ENCODE results near the gene LMBR1.
"Not testable (repeated sequence)": the region's sequence is repeated elsewhere in the genome, so short reads cannot be mapped to it uniquely, and the experiment has no call there.

The LMBR1 gene, protein sequence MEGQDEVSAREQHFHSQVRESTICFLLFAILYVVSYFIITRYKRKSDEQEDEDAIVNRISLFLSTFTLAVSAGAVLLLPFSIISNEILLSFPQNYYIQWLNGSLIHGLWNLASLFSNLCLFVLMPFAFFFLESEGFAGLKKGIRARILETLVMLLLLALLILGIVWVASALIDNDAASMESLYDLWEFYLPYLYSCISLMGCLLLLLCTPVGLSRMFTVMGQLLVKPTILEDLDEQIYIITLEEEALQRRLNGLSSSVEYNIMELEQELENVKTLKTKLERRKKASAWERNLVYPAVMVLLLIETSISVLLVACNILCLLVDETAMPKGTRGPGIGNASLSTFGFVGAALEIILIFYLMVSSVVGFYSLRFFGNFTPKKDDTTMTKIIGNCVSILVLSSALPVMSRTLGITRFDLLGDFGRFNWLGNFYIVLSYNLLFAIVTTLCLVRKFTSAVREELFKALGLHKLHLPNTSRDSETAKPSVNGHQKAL

DNA sequence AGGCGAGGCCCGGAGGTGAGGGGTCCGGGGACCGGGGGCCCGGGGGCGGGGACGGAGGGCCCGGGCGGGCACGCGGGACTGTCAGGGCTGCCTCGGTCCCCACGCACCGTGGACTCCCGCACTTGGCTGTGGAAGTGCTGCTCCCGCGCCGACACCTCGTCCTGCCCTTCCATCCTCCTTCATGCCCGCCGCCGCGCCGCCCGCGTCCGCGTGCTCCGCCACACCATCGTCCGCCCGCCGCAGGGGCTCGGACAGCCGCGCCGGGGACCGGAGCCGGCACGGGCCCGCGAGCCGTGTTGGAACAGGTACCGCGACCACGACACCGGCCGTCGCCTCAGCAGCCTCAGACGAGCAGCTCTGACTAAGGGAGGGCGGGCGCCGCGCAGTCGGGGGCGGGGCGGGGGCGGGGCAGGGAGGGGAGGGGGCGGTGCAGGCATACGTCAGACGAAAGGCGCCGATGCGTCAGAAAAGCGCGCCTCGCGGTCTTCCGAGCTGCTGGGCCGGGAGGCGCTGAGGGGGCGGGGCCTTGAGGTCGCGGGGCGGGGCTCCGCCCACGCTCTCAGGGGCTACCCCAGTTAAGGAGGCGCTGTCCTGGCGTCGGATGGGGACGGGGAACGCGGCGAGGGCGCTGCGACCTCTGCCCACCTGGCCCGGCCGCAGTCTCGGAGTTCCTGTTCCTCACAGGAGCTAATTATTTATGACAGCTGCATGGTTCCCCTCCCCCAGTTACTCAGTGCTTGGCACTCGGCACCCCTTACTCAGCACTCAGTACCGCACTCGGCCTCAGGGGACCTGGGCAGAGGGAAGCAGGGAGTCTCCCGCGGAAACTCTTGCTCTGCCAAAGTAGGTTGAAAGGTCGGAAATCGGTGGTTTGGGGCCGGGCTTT is at the start of gene LMBR1:
LMBR1 (minus strand) TSS at position 363 of the 886 bp plus-strand sequence; CDS start at position 173, 190 bp downstream.
- FAIRE-seq = no peak

DNA sequence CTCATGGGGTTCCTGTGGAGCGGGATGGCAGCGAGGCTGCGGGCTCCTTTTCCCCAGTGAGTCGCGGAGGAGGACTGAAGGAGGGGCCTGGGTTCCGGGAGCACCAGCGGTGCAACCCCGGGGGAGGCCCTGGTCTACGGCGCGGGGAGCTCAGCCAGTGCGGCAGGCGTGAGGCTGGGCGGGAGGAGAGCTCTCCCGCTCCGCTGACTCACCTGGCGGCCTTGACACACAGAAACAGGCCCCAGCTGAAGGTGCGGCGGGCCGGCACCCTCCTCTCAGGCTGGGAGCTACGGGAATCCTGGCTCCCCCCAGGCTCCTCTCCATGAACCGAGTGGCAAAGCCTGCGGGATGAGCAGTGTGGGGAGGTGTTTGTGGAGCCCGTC is 49.7 kb upstream of the LMBR1 start:
- no peak for FAIRE-seq

DNA sequence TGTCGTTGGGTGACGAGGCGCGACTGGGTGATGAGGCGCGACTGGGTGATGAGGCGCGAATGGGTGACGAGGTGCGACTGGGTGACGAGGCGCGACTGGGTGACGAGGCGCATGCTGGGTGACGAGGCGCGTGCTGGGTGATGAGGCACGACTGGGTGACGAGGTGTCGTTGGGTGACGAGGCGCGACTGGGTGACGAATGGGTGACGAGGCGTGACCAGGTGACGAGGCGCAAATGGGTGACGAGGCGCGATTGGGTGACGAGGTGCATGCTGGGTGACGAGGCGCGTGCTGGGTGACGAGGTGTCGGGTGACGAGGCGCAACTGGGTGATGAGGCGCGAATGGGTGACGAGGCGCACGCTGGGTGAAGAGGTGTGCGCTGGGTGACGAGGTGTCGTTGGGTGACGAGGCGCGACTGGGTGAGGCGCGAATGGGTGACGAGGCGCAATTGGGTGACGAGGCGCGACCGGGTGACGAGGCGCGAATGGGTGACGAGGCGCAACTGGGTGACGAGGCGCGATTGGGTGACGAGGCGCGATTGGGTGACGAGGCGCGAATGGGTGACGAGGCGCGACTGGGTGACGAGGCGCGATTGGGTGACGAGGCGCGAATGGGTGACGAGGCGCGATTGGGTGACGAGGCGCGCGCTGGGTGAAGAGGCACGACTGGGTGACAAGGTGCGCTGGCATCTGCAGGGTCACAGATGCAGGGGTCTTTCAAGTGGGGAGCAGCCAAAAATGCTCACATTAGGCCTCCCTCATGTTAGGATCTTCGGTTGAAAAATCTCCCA is 48.6 kb upstream of the LMBR1 start:
- FAIRE-seq = no peak

DNA sequence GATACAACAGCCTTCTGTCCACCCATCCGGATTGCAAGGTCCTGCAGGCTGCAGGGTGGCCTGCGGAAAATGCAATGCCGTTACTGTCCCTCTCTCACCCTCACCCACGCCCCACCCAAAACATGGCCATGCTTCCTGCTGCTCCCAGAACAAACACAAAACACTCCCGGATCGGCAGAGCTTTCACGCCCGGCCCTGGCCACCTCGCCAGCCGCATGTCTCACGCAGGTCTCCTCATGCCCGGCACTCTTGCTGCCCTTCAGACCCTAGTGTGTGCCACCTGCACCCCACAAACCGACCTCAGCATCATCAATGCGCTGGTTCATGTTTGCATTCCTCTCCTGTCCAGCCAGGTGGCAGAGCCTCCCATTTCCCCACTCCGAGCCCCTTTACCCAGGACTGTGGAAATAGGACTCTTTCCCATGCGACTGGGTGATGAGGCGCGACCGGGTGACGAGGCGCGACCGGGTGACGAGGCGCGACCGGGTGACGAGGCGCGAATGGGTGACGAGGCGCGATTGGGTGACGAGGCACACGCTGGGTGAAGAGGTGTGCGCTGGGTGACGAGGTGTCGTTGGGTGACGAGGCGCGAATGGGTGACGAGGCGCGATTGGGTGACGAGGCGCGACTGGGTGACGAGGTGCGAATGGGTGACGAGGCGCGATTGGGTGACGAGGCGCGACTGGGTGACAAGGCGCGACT is 47.6 kb upstream of the LMBR1 start:
- FAIRE-seq = no peak

DNA sequence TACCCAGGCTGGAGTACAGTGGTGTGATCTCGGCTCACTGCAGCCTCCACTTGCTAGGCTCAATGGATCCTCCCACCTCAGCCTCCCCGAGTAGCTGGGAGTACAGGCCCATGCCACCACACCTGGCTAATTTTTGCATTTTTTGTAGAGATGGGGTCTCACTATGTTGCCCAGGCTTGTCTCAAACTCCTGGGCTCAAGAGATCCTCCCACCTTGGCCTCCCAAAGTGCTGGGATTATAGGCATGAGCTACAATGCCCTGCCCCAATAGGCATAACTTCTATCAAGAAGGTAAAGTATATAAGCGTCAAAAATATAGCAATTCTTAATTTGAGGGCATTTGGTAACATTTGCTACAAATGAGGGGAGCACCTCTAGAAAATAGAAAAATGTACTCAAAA is 43.8 kb upstream of the LMBR1 start:
- FAIRE-seq = not testable (repeated sequence)

DNA sequence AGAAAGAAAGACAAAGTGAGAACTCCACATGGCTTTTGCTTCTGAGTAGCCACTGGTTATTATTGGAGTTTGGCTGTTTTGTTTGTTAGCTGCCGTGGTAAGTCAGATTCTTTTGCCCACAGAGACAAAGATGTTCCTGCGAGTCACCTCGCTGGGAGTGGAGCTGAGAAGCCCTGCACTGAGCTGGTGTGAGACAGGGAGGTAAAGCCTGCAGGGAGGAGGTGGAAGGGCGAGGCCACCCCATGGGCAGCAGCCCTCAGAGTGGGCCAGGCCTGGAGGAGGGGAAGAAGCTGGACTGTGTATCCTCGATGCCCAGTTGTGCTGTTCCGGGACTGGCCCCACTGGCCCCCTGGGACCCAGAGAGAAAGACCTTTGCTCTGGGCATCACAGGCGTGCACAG is 42.3 kb upstream of the LMBR1 start:
- no peak for FAIRE-seq

DNA sequence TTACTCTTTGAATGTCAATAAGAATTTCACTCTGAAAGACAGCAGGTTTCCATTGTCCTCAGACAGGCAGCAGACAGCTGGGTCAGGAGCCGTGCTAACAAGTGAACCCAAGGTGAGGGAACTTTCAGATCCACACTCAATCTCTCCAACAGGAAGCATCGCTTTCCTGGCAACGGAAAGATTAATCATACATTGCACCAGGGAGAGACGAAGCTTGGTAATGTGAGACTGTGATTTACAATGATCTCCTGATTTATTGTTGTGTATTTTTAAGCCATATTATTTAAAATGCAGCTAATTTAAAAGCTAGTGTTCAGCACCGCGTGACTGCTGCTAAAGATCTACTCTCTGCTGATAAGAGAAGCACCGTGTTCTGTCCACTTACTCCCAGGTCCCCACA is 39.0 kb upstream of the LMBR1 start:
- FAIRE-seq = no peak

DNA sequence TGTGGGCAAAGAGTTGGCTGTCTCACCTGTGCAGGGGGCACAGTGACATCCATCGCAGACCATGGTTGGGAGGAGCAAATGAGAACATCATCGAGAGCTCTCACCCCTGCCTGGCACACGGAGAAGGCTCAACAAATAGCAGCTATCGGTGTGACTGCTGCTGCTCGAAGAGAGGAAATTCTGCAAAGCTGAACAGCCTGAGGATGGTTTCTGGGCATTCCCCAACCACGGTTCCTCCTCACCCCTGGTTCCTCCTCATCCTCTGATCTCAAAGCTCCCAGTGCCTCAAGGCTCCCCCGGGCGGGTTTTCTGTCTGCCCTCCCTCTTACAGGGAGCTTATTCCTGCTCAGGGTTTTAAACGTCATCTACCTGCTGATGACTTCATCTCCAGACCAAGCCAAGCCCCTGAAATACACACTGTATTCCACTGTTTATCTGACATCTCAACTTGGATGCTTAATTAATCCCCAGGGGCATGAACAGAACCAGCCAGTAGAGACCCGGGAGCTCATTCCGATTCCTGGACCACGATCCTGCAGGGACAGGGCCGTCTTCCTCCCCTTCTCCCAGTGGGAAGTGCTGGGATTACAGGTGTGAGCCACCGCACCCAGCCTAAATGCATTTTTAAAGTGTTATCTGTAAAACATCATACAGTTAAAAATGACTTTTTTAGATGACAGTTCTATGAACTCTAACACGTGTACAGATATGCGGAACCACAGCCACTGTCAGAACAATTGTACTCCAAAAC is 37.0 kb upstream of the LMBR1 start:
- no peak for FAIRE-seq

DNA sequence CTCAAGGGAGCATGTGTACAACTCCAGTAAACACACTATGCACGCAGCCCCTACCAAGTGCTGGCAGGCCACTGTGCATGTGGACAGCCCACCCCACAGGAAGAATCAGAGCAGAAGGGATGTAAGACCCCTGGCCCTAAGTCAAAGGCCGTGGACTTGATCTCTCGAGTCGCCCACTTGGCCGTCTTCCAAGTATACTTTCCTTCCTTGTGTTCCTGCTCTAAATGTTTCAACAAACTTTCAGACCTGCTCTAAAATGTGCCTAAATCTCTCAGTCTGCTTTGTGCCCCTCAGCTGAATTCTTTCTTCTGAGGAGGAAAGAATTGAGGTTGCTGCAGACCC is 35.4 kb upstream of the LMBR1 start:
- FAIRE-seq = no peak

DNA sequence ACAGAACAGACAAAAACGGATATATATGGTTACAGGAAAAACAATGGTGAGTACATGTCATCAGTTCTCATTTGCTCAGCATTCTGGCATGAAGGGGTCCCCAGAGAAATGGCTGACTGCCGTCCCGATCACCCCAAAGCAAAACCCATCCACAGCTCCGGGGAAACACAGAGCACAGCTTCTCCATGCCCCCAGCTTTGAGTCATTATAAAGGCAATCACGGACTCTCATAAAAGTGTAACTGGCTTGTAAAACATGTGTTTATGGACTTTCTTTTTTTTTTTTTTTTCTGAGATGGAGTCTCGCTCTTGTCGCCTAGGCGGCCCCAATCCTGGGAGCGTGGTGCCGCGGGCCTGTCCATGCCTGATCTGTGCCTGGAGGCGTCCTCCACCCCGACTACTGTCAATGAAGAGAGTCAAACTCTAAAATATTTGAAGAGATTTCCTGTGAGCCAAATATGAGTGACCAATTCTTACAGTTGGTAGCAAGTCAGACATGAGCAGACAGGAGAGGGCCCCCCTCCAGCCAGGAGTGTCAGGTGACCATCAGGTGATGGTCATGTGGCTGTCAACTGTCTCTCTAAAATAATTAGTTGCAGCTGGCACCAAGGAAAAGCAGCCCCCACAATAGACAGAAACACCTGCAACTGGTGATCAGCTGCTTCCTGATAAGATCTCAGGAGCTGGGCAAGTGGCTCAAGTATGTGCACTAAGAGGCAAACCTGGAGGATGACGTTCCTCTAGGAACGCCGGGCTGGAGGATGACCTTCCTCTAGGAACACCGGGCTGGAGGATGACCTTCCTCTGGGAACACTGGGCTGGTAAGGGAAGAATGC is 34.8 kb upstream of the LMBR1 start:
- FAIRE-seq = no peak

DNA sequence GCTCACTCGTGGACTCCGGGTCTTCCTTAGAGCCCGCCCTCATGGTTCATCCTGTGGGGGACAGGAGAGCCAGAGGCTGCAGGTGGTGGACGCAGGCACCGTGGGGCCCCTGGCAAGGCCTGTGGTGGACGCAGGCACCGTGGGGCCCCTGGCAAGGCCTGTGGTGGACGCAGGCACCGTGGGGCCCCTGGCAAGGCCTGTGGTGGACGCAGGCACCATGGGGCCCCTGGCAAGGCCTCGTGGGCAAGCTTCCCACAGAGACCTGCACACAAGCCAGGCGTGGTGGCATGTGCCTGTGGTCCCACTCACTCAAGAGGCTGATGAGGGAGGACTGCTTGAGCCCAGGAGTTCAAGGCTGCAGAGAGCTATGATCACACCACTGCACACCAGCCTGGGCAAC is 32.8 kb upstream of the LMBR1 start:
- FAIRE-seq = not testable (repeated sequence)

DNA sequence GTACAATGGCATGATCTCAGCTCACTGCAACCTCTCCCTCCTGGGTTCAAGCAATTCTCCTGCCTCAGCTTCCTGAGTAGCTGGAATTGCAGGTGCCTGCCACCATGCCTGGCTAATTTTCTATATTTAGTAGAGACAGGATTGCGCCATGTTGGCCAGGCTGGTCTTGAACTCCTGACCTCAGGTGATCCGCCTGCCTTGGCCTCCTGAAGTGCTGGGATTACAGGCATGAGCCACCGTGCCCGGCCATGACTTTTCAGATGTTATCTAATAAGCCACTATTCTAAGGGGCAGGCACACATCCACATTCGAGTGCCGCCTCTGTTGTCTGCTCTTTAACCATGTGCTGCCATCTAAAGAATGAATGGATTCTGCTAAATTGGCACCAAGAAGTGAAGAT is 29.3 kb upstream of the LMBR1 start:
- FAIRE-seq = not testable (repeated sequence)

DNA sequence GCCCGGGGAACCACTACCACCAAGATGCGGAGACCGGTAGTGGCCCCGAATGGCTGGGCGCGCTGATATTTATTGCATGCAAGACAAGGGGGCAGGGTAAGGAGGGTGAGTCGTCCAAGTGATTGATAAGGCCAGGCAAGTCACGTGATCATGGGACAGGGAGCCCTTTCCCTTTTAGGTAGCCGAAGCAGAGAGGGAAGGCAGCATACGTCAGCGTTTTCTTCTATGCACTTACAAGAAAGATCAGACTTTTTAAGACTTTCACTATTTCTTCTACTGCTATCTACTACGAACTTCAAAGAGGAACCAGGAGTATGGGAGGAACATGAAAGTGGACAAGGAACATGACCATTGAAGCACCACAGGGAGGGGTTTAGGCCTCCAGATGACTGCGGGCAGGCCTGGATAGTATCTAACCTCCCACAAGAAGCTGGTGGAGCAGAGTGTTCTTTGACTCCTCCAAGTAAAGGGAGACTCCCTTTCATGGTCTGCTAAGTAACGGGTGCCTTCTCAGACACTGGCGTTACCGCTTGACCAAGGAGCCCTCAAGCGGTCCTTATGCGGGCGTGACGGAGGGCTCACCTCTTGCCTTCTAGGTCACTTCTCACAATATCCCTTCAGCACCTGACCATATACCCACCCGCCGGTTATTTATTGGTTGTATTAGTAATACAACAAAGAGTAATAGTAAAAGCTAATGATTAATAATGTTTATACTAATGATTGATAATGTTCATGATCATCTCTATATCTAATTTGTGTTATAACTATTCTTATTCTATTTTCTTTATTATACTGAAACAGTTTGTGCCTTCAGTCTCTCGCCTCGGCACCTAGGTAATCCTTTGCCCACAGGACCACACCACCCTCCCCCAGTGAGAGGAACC is 27.7 kb upstream of the LMBR1 start:
- not testable (repeated sequence) for FAIRE-seq

DNA sequence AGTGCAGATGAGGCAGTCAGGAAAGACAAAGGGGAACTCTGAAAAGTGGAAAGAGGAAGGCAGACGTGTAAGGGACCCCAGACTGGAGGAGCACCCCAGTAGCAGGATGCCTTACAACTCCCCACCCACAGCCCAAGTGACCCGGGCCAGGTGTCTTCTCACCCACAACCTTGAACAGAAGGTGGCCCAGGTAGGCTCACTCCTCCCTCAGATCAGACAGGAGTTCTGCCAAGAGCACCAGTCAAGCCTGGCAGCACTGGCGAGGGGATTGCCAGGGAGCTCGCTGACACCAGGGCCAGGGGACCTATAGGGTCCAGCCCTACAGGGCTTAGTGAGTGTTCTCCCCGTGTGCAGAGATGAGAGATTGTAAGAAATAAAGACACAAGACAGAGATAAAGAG is 27.1 kb upstream of the LMBR1 start:
- FAIRE-seq = no peak

DNA sequence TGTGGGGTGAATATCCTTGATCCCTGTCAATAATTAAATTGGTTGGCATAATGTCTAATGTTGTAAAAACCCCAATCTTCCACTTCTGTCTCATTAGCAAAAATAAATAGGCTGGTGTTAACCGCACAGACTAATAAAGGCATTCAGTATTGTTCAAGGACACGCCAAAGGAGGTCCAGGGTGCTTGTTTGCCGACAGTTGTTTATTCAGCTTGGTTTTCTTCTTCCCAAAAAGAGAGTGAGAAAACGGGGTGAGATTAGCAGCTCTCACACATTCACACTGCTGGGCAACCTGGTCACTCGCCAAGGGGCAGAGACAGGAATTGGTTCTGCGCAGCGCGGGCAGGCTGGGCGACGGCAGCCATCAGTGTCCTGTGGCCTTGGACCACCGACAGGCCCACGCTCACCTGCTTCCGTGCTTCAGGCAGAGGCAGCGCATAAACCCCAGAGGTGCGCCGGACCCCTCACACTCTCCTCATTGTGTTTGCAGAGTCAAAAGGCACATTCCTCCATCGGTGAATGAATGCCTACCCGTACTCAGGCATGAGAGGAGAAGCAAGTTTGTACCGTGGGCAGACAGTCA is 26.2 kb upstream of the LMBR1 start:
- no peak for FAIRE-seq

DNA sequence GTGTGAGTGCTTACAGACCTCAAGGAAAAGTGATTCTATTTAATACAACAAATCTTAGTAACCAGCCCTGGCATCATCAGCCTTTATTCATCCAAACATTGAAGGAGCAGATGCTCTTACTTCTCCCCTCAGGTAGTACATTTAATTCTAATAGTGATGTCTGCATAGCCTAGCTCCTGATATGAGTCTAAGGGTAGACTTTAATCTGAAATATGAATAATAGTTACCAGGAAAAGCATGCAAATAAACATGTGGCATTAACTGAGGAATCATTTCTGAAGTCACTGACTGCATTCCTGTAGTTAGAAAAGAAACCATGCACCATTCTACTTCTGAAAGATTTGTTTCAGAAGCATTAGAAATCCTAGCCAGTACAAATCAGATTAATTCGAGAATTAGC is 25.7 kb upstream of the LMBR1 start:
- FAIRE-seq = no peak

DNA sequence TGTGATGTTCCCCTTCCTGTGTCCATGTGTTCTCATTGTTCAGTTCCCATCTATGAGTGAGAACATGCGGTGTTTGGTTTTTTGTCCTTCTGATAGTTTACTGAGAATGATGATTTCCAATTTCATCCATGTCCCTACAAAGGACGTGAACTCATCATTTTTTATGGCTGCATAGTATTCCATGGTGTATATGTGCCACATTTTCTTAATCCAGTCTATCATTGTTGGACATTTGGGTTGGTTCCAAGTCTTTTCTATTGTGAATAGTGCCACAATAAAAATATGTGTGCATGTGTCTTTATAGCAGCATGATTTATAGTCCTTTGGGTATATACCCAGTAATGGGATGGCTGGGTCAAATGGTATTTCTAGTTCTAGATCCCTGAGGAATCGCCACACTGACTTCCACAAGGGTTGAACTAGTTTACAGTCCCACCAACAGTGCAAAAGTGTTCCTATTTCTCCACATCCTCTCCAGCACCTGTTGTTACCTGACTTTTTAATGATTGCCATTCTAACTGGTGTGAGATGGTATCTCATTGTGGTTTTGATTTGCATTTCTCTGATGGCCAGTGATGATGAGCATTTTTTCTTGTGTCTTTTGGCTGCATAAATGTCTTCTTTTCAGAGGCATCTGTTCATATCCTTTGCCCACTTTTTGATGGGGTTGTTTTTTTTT is 16.7 kb upstream of the LMBR1 start:
- not testable (repeated sequence) for FAIRE-seq

DNA sequence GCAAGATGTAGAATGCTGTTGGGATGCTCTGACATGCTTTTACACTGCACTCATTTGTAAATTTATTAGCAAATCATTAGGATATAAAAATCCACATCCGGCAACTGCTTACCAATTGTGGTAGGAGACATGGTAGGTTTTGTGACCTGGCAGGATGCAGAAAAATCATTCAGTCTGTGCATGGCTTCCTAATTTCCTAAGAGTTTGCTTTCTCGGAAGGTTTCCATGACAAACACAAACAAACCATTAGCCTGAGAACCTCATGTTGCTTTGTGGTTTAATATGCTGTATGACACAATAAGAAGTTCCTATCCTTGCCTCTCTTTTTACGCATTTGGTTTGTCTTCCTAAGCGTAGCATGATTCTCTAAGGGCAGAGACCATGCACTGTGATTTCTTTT is 14.7 kb upstream of the LMBR1 start:
- FAIRE-seq = no peak

DNA sequence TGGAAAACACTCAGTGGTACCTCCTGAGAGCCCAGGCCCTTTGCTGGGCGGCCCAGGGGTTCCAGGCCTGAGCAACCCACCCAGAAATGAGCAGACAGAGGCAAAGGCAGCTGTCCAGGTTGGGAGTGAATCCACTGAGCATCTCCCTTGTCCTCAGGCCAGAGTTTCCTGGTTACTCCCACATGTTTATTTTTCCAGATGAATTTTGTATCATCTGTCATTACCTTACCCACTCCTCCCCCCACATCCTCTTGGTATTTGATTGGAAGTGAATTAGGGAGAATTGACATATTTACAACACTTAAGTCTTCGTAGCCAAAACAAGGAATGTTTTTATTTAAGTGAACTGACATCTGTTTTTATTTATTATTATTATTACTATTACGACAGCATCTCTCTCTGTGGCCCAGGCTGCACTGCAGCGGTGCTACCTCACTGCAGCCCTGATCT is 13.2 kb upstream of the LMBR1 start:
- FAIRE-seq = no peak

Measured in A204.1 (cell line).